Tibial nerve (tissue), 4 donors: ENCODE data around the gene KATNIP.

Experiments used
- CTCF ChIP-seq, 5 experiments: fragments of 200-600 bp in 3 of 5; fragments of 450-650 bp in 2 of 5; sonication (generic) in 3 of 5; IDR thresholded peaks; one replicate each; pipeline ENCODE4 v1.5.1; 2016 to 2019; ENCODE audit warnings: antibody characterized with exemption in 5 of 5, mild to moderate bottlenecking in 3 of 5, moderate library complexity in 2 of 5
- EP300 ChIP-seq, 2 donors: sonication (generic); formaldehyde crosslinking; IDR thresholded peaks; one replicate each; pipeline ENCODE4 v1.6.1; 2017; ENCODE audit warnings: antibody characterized with exemption in 2 of 2, mild to moderate bottlenecking in 1 of 2

GRCh38 chr16:27591837-27592236 lies 41.9 kb downstream of the KATNIP start:
- TF ChIP-seq CTCF (IDR thresholded peaks at IDR 0.05) (no peak), EP300 (IDR thresholded peaks at IDR 0.05) (no peak)
